ENCODE measurements around the gene YWHAE.

- TF ChIP-seq CTCF (IDR thresholded peaks at IDR 0.05) (no peak), POLR2A (IDR thresholded peaks at IDR 0.05) (no peak)
Observed at GRCh38 chr17:1351275-1351674, 48.7 kb downstream of the YWHAE start.

Data from esophagus squamous epithelium (tissue), 4 donors.